MCF 10A (cell line): ENCODE measurements around the gene HSF4. TPM values are rescaled to one million over a fixed set of nuclear protein-coding genes. Genes with fewer than 3 reads are reported as not detected.

Experiments
- BruUV-seq: library from RNA; stranded (reverse); fragments of 400-500 nt; replicated peaks from 2 replicates; lab custom pipeline; 2021; lab: Mats Ljungman, UMichigan
- CTCF ChIA-PET: fragments of 300-600 bp; sonication (Branson Sonifier 250); formaldehyde crosslinking; extraction: SDS; loops from one replicate; lab custom pipeline; 2021; ENCODE audit warnings: antibody characterized with exemption, inconsistent platforms; lab: Yijun Ruan, JAX
- POLR2A ChIA-PET: fragments of 300-600, 350-650 bp; sonication (Branson Sonifier 250); formaldehyde crosslinking; extraction: SDS; loops from one replicate; lab custom pipeline; 2020; ENCODE audit warnings: antibody characterized with exemption, inconsistent platforms; lab: Yijun Ruan, JAX
- DNase-seq: peaks from one replicate; pipeline ENCODE4 v3.0.0-alpha.2; 2018; ENCODE audit not compliant: unreplicated experiment
- H3K27ac Mint-ChIP-seq: one replicate; pipeline ENCODE4 v1.8.0; 2022; ENCODE audit warnings: mild to moderate bottlenecking, low read depth, mixed read lengths; ENCODE audit not compliant: unreplicated experiment
- H3K27me3 Mint-ChIP-seq: one replicate; pipeline ENCODE4 v1.8.0; 2022; ENCODE audit warnings: mixed read lengths; ENCODE audit not compliant: insufficient read depth, unreplicated experiment
- H3K36me3 Mint-ChIP-seq: one replicate; pipeline ENCODE4 v1.8.0; 2022; ENCODE audit warnings: mild to moderate bottlenecking, moderate library complexity, mixed read lengths; ENCODE audit not compliant: insufficient read depth, unreplicated experiment
- H3K4me1 Mint-ChIP-seq: one replicate; pipeline ENCODE4 v1.8.0; 2022; ENCODE audit warnings: mixed read lengths; ENCODE audit not compliant: insufficient read depth, unreplicated experiment
- H3K4me3 Mint-ChIP-seq: one replicate; pipeline ENCODE4 v1.8.0; 2022; ENCODE audit warnings: mild to moderate bottlenecking, moderate library complexity, mixed read lengths; ENCODE audit not compliant: unreplicated experiment
- H3K9me3 Mint-ChIP-seq: one replicate; pipeline ENCODE4 v1.8.0; 2022; ENCODE audit warnings: mixed read lengths; ENCODE audit not compliant: unreplicated experiment
- CTCF ChIP-seq: fragments of 200-600 bp; IDR thresholded peaks from one replicate; pipeline ENCODE4 v1.8.0; 2022; ENCODE audit warnings: antibody characterized with exemption, mild to moderate bottlenecking; ENCODE audit not compliant: unreplicated experiment
- intact Hi-C: fragments of 100-400 bp; cut with micrococcal nuclease; formaldehyde crosslinking; loops from 2 replicates; pipeline ENCODE4 v1.14.1; 2022
- total RNA-seq: library from RNA; stranded (reverse); gene quantifications from 2 replicates; pipeline ENCODE4 v1.2.3, GENCODE V29; 2022

Gene HSF4
- total RNA-seq, 1 experiment from 2014 or later, result 34.3 TPM

- no TSS peak for BruUV-seq
- Mint-ChIP-seq H3K9me3 (no peaks in the 10 kb centered on the region), H3K4me3 (no peak overlapping the region), H3K36me3 (peaks cover 15% of the 10 kb centered on the region), H3K27ac (no peak overlapping the region), H3K4me1 (peaks cover 33% of the 10 kb centered on the region), H3K27me3 (no peaks in the 10 kb centered on the region)
- CTCF ChIA-PET, result interaction anchor here (0.6 to 1.3 kb wide), 3 partner anchors 13 to 48 kb away, joined by 3 to 6 read pairs (median 3); partner anchors contain the start of genes ELMO3 and TMEM208
- POLR2A ChIA-PET, result interaction anchor here (1.0 to 9.4 kb wide), 6 partner anchors 13 to 51 kb away, joined by 3 to 87 read pairs (median 5); partner anchors contain the start of genes ELMO3, MATCAP1 and TMEM208
- no peak for TF ChIP-seq CTCF
- no peak for DNase-seq
- intact Hi-C loops, result no loop called here
Observed at GRCh38 chr16:67211674-67212073, 47.1 kb downstream of the HSF4 start.

GRCh38 chr16:67212766-67213165 lies 48.2 kb downstream of the HSF4 start:
- Mint-ChIP-seq H3K36me3 (peaks cover 7% of the 10 kb centered on the region), H3K27me3 (no peaks in the 10 kb centered on the region), H3K27ac (peak overlapping the region; percentile 69), H3K4me3 (peak overlapping the region; percentile 39), H3K9me3 (no peaks in the 10 kb centered on the region), H3K4me1 (peaks cover 25% of the 10 kb centered on the region)
- DNase-seq, result peak; percentile 66
- no peak for TF ChIP-seq CTCF
- ChIA-PET CTCF (interaction anchor here (0.7 to 1.3 kb wide), 3 partner anchors 15 to 72 kb away, joined by 3 to 6 read pairs (median 3); partner anchors contain the start of gene ELMO3), POLR2A (interaction anchor here (0.6 to 9.4 kb wide), 12 partner anchors 11 to 1377 kb away, joined by 3 to 87 read pairs (median 4); partner anchors contain the start of genes ELMO3, FHOD1, MATCAP1 and TMEM208)
- intact Hi-C loops, result no loop called here
- no TSS peak for BruUV-seq

- Mint-ChIP-seq H3K9me3 (no peaks in the 10 kb centered on the region), H3K4me1 (peaks cover 25% of the 10 kb centered on the region), H3K27me3 (no peaks in the 10 kb centered on the region), H3K4me3 (peak overlapping the region; percentile 39), H3K27ac (peak overlapping the region; percentile 69), H3K36me3 (peaks cover 7% of the 10 kb centered on the region)
- TF ChIP-seq CTCF, result no peak
- DNase-seq, result no peak
- CTCF ChIA-PET, result interaction anchor here (0.6 to 0.9 kb wide), 5 partner anchors 71 to 1308 kb away, joined by 3 read pairs; no protein-coding TSS in a partner anchor
- no TSS peak for BruUV-seq
- POLR2A ChIA-PET, result interaction anchor here (0.6 to 9.4 kb wide), 9 partner anchors 10 to 1377 kb away, joined by 3 to 87 read pairs (median 6); partner anchors contain the start of genes ELMO3, FHOD1, MATCAP1 and TMEM208
- intact Hi-C loops, result no loop called here
Observed at GRCh38 chr16:67213197-67214019, 48.9 kb downstream of the HSF4 start.

GRCh38 chr16:67215706-67216105 lies 51.2 kb downstream of the HSF4 start:
- peaks cover 7% of the 10 kb centered on the region for H3K36me3 Mint-ChIP-seq
- H3K4me3 Mint-ChIP-seq, result no peak overlapping the region
- H3K27ac Mint-ChIP-seq, result peak overlapping the region; percentile 25
- H3K27me3 Mint-ChIP-seq, result no peaks in the 10 kb centered on the region
- no peak for TF ChIP-seq CTCF
- no peaks in the 10 kb centered on the region for H3K9me3 Mint-ChIP-seq
- DNase-seq, result no peak
- ChIA-PET POLR2A (no interaction called here), CTCF (interaction anchor here (0.5 kb wide), 1 partner anchor 175 kb away, joined by 3 read pairs; no protein-coding TSS in a partner anchor)
- BruUV-seq, result no TSS peak
- peaks cover 15% of the 10 kb centered on the region for H3K4me1 Mint-ChIP-seq
- intact Hi-C loops, result no loop called here
